ENCODE measurements around the gene C11orf98.
A peak's percentile ranks its signal among the peaks of the same experiment; 100 is the strongest.
"Not testable (repeated sequence)": the region's sequence is repeated elsewhere in the genome, so short reads cannot be mapped to it uniquely, and the experiment has no call there.

C11orf98 gene

DNA sequence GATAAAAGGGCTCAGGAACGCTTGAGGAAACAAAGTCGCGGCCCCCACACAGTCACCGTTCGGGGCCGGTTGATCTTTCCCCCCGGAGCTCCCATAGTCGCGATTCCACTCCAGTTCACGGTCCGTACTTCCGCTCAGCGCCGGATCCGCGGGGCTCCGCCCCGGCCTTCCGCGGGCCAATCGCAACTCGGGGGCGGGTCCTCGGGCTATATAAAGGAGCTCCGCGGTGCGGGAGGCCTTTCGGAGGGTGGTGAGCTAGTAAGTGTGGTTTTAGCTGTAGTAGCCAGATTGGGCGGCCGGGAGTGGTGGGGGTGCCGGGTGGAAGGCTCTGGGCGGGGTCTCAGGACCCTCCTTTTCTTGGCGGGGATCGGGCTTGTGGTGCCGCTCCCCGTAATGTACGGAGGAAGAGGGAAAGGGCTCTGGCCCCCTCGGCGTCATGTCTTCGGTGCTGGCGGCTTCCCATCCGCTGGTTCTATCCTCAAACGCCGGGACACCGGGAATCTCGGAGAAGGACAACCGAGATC, at the start of gene C11orf98, which contains the start of gene CSKMT:
C11orf98 (minus strand) TSS at position 136 of the 524 bp plus-strand sequence; CDS start at position 95, 41 bp downstream.
CSKMT (plus strand) TSS at position 238 of the 524 bp plus-strand sequence. CDS start 568 bp downstream, outside the sequence.
- DNase-seq = peak; percentile 92 to 93

DNA sequence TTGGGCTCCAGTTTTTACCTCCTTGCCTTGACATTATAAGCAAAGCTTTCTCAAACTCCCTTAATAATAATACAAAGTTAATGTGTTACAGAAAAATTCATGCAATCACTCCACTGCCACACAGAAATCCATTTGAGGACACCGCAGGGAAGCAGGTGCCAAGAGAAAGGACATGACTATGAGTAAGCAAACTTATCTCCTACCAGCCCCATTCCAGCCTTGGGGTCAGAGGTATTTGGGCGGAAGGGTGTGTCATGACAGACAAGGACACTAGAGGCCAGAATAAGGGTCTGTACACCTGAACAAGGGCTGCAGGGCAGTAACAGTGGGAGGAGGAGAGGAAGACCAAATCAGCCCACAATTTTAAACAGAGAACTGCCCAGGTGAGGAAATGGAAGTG, 48.3 kb upstream of the C11orf98 start:
- DNase-seq = no peak

DNA sequence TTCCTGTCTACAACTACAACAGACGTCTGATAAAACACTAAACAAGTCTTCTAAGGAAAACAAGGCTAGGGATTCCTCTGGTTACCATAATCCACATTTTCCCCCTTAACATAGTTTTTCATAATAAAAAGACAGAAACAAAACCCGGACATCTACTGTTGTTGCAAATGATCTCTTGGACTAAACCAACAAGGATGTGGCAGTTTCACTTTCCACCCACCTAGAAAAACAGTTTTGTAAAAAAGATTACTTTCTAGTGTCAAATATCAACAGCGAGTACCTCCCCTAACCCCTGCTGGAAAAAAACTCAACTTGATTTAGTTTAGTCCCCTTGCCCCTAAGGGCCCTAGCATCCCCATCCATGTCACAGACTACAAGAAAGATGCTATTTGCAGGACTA, 47.9 kb upstream of the C11orf98 start:
- no peak for DNase-seq

DNA sequence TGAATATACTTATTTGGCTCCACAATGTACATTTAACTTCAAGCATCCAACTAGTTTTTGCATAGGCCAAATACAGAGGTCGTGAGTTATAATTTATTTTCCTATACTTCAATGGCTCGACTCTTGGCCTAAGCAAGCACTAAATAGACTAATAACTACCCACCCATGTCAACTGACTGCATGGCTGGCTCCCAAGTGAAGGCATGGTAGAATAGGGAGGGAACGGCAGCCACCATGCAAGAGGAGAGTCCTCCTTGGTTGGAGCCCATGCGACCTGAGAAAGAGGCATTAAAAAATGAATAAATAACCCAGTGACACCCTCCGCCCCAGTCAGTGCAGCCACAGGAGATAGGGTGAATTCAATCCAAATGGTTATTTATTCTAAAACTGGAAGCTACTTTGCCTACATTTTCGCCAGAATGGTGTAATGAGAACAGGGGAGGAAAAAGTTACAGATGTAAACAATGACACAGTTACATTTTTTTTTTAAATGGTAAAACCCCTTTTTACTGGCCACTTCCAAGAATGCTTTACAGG, 47.3 kb upstream of the C11orf98 start:
- DNase-seq = no peak

DNA sequence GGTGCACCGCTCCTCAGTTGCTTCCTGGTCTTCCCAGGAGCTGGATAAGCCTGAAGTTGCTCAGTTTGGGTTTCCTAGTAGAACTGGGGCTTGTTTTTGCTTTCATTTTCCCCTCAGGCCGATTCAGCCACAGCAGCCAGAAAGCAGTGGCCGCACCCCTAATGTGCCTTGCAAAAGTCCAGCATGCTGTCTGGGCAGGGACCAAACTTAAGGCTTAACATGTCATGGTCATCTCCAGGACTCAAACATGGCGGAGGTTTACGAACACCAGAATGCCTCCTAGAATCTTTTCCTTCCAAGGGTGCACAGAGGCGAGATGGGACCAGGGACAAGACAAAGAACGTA, 45.0 kb upstream of the C11orf98 start:
- peak in 1 of 2 donors; percentile 39 for DNase-seq

DNA sequence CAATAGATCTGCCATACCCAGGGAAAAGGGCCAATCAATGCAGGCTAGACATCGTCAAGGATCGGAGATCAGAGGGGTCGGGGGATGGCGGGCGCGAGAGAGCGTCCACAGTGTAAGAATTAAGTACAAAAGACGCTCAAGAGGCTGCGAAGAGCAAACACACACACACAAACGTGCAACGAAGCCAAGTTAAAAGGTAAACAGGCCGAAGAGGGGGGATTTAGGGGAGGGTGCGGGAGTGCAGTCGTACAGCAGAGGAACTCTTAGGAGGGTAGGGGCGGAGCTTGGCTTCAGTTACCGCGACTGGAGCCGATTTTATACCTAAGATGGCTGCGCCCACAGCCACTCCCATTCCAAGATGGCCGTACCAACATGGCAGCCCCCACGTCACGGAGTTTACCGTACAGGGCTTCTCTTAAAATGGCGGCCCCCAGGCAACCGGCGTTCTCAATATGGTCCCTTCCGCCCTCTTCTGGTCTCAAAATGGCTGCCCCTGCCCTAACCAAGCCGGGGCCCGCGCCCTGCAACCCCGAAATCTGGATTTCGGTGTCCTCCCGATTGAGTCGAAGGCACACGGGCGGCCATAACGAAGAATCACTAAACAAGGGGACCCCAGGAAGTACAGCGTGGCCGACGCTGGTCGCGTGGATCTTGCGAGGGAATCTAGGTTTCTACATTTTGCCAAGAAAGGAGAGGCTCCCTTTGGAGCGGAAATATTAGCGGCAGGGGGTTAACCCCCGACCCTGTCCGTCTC, 44.4 kb upstream of the C11orf98 start:
- peak; percentile 80 to 99 for DNase-seq

DNA sequence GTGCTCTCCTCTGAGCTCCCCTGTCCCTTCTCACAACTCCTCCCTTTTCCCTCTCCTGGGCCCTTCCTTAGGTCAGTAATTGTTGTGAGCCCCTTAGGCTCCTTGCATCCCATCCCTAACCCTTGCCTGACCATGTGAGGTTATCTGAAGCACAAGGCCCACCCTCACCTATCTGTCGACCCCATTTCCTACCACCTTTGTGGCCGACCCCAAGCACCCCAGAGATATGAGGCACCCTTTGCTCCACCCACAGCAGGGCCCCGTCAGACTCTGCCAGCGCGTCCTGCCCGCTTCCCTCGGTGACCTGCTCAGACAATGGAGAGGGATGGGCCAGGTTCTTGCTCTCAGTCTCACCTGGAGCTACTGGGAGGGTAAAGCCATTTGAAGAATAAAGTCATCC, 43.8 kb upstream of the C11orf98 start:
- no peak for DNase-seq

DNA sequence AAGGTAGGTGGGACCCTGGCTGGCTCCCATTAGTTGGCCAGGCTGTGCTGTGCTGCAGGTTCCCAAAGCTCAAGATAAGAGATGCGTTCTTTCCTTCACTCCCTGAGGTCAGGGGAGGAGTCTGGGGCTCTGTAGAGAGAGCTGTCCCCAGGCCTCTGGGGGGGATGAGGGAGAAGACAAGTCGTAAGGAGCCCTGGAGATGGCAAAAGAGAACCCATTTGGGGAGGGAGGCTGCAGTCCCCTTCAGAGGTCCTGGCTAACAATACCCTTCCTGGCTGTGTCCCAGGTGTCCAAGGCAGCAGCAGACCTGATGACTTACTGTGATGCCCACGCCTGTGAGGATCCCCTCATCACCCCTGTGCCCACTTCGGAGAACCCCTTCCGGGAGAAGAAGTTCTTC, 43.4 kb upstream of the C11orf98 start:
- DNase-seq = no peak

DNA sequence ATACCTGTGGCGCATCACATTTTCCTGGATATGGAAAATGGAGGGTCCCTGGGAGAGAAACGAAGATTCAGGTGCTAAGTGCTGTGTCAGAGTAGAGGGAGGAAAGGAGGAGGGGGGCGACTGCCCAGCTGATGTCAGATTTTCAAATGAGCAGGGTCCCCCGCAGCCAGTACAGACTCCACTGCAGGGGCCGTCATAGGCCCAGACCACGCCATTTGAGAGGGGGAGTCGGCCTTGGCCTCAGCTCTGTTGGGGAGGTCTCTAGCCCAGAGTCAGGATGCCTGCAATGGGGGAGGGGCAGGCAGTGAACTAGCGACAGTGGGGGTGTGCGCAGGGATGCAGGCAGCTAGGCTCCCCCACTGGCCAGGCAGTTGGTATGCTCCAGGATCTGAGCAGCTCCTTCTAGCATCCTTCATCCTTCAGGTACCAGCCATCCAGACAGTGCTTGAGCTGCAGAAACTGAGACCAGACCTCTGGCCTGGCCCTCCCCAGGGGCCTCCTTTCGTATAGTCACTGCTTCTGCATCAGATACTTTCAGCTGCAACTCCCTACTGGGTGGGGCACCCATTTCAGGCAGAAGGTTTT, 42.4 kb upstream of the C11orf98 start, which contains the start of the genes BSCL2 and GNG3:
BSCL2 (minus strand) TSS at position 148 of the 585 bp plus-strand sequence. CDS start 229 bp downstream, outside the sequence.
GNG3 (plus strand) TSS at position 400 of the 585 bp plus-strand sequence. CDS start 620 bp downstream, outside the sequence.
- DNase-seq = no peak

DNA sequence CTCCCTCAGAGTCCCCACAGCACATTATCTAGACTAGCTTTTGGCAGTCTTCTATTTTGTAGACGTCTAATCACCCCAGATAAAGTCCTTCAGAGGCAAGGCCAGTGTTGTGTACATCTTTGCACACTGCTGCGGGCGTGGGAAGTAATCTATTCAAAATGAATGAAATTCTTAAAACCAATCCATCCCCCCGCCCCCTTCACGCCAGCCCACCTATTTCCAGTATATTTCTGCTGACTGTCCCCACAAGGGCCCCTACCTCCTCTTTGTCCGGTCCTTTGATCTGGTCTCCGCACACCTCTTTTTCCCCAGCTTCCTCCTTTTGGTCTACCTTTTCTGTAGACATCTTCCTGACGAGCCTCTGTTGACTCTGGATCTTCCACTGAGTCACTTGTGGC, 41.8 kb upstream of the C11orf98 start:
- no peak for DNase-seq

DNA sequence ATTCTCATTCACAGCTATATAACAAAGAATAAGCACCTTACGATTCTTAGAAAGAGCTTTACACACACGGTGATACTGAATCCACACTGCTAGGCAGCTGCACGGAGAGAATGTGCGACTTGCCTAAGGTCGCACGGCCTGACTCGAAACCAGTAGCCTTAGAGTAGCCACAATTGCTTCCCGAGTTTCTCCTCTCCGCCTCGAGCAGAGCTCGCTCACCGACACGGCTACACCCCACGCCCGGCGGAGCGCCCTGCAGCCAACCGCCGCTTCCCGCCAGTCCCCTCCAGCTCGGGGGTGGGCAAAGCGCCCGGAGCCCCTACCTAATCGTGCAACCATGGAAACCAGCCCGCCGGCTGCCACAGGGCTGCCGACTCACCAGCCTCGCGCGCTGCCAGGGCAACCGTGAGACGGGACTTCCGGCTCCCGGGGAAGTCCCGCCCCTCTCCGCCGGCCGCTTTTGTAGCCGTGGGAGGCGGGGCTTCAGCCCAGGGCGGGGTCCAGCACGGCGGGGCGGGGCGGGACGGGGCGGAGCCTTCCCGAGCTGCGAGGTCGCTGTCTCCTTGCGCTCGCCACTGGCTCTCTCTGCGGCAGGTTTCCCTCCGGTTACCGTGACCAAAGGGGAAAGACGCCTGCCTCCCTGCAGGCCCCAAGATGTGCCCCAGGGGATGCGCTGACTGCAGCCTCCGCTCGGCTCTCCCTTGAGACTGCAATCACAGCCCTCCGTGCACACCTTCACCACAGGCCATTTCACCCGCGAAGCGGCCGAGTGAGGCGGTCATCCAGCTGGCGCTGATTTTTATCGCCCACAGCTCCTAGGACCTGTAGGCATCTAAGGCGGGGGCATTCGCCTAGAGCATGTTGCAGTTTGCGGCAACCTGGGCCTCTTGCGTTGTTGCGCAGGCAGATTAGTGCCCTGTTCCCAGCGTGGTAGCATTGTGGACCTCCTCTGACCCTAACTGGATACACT, 41.2 kb upstream of the C11orf98 start:
- DNase-seq = peak; percentile 83 to 85

DNA sequence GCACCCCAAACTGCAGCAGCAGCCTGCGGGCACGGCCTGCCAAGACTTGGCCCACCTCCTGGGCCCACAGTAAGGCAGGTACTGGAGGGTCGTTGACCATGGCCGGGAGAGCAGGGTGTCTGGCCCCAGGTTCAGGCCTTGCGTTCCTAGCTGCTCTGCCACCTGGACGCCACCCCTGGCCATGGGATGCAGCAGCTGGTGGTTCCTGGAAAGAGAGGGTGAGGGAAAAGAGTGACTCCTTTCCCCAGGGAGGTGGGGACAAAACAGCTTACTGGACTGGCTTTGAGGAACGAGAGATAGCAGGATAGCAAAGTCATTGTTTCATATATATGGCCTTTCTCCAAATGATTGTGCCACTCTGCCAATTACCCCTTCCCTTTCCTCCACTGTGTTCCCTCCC, 40.4 kb upstream of the C11orf98 start:
- no peak for DNase-seq

DNA sequence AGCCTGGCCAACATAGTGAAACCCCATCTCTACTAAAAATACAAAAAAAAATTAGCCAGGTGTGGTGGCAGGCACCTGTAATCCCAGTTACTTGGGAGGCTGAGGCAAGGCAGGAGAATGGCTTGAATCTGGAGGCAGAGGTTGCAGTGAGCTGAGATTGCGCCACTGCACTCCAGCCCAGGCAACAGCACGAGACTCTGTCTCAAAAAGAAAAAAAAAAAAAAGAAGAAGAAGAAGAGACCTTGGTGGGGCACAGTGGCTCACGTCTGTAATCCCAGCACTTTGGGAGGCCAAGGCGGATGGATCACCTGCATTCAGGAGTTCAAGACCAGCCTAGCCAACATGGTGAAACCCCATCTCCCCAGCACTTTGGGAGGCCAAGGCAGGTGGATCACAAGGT, 38.9 kb upstream of the C11orf98 start:
- not testable (repeated sequence) for DNase-seq

DNA sequence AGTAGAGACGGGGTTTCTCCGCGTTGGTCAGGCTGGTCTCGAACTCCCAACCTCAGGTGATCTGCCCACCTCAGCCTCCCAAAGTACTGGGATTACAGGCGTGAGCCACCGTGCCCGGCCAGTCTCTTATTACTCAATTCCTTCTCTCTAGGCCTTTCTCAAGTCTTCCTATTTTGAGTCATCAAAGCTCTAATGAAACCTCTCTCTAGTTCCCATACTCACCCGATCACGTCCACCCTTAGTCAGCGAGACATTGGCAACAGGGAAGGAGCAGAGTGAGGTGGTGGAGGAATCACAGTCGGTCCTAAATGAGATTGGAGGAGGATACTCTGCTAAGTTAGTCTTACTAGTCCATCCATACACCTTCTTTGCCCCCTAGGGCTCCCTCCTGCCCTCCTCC, 37.2 kb upstream of the C11orf98 start:
- peak in 1 of 2 donors; percentile 8 for DNase-seq

DNA sequence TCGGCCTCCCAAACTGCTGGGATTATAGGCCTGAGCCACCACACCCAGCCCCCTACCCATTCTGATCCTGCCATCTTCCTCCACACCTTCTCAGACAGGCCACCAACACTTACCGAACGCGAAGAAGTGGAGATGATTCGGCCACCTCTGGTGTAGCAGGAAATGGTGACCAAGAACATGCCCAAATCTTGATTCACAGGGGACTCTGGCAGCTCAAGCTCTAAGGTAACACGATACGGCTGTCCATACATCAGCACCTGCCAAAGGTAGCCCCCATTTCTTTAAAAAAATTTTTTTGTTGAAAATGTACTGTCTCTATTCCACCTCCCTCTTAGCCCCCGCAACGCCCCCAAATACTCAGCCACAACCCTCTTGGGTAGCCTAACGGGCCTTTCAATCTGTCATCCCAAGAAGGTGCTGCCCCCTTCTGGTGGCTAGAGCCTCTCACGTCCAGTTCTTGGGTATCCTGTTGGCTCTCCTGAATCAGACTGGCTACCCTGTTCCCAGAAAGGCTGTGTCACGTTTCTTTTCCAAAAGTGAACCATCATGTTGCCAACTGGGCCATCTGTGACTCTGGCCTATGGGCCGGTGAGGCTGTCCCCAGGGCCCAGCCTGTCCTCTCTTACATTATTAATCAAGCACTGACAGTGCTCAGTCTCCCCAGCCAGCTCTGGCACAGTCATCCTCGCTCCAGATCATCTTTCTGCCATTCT, 29.6 kb upstream of the C11orf98 start:
- peak; percentile 46 to 56 for DNase-seq

DNA sequence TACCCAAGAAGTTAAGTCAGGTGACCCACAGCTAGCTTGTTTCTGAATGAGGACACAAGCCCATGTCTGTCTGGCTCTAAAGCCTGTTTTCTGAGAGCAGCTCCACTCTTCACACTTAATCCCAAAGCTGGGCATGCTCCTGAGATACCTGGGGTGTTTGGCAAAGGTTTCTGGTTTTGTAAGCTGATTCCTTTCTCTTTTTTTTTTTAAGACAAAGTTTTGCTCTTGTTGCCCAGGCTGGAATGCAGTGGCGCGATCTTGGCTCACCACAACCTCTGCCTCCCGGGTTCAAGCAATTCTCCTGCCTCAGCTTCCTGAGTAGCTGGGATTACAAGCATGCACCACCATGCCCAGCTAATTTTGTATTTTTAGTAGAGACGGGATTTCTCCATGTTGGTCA, 28.6 kb upstream of the C11orf98 start:
- DNase-seq = not testable (repeated sequence)

DNA sequence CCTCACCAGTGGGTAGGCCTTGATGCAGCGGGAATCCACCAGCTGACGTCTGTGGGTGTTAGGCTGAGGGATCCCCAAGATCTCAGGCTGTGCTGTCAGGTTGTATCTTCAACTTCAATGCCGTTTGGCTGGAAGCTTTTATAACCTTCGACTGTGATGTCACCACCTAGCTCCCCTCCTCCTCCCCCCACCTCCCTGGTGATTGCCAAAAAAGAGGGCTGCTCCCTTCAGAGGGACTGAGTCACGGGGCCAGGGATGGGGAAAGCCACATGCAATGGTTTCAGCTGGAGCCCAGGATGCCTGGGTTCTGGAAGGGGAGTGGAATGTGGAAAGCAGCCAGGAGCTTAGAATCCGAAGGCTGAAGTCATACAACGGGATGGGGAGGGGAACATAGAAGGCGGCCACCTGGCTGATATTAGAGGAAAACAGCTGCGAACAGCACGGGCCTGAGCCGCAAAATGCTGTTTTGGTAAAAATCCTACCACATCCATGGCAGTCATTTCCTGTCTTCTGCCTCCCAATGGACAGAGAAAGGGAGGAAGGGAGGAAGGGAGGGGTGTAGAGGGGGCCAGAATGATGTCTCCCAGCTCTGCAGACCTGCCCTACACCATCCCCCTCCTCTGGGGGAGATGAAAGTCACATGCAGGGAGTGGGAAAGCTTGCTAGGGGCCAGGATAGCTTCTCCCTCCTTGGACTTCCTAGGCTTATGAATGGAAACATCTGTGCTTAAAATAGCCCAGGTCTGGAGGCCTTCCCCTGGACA, 24.6 kb upstream of the C11orf98 start, which contains the start of gene LRRN4CL:
LRRN4CL (minus strand) TSS at position 110 of the 763 bp plus-strand sequence. CDS start 1,022 bp downstream, outside the sequence.
- DNase-seq = no peak

DNA sequence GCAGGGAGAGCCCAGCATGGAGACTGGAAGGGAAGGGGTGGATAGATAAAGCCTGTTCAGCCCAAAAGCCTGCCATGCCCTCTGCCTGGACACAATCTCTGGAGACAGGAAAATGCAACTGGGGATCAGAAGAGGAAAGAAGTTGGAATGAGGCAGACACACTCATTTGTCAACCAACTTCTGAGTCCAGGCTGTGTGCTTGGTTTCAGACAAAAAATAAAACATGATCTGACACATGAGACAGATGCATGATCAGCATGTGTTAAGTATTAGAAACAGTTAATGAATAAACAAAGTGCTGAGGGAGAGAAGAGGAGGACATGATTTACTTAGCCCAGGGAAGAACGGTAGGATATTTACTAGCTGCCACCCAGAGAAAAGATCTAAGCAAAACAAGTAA, 23.5 kb upstream of the C11orf98 start:
- DNase-seq = no peak

DNA sequence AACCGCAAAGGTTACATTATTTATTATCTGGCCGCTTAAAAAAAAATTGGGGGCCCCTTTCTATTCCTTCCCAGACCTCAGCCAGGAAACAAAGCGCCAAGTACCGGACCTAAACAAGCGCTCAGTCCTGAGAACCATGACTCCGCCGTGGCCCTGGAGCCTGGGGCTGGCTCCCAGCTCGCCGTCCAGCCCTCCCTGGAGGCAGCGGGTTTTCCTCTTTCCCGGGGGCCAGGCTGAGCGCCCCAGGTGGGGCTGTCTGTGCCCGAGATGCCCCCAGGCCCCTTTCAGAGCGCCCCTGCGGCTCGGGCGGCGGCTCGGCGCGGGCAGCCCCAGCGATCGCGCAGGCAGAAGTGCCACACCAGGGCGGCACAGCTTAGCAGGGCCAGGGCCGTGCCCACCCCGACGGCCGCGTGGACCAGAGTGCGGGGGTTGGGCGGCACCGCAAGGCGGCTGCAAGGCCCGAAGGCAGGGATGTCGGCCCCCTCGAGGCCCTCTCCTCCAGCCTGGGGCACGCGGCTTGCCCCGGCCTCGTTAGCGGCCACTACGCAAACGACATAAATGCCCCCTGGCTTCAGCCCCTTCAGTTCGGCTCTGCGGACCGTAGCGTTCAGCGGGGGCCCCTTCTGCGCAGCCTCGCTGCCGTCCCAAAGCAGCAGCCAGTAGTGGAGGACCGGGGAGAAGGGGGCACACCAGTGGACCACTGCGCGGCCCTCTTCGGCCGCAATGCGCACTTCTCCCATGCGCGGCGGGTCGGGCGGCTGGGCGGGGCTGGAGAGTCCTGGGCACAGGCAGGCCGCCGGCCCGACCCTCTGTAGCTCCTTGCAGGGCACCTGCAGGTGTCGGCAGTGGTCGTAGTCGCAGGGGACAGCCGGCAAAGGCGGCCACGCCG, 22.7 kb upstream of the C11orf98 start:
- no peak for DNase-seq

DNA sequence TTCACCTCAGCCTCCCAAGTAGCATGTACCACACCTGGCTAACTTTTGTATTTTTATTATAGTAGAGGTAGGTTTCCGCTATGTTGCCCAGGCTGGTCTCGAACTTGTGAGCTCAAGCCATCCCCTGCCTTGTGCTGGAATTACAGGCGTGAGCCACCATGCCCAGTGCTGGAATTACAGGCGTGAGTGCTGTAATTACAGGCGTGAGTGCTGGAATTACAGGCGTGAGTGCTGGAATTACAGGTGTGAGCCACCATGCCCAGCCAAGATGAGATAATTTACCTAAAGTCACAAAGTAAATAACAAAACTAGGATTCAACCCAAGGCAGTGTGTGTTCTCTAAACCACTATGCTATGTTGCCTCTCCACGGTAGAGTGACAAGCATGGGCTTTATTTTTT, 17.5 kb upstream of the C11orf98 start:
- DNase-seq = no peak

All from bone marrow (tissue), 2 donors.